HCT116 (cell line): ENCODE measurements around the gene BOLL. TPM values are rescaled to one million over a fixed set of nuclear protein-coding genes. Genes with fewer than 3 reads are reported as not detected.
A peak's percentile ranks its signal among the peaks of the same experiment; 100 is the strongest.

Experiments used
- ATAC-seq: fragments of 200-7000 bp; cut with Tn5 transposase; 2 replicates; pipeline ENCODE4 v1.9.1; 2020; ENCODE audit warnings: mild to moderate bottlenecking, moderate library complexity
- BruUV-seq: library from RNA; stranded (reverse); fragments of 400-500 nt; replicated peaks from 2 replicates; lab custom pipeline; 2021; lab: Mats Ljungman, UMichigan
- CTCF ChIA-PET: fragments of 300-600 bp; sonication (Branson Sonifier 250); formaldehyde crosslinking; loops from one replicate; lab custom pipeline; 2021; ENCODE audit warnings: antibody characterized with exemption; lab: Charles Lee
- POLR2A ChIA-PET: fragments of 300-600, 350-600 bp; sonication (Branson Sonifier 250); formaldehyde crosslinking; loops from one replicate; lab custom pipeline; 2021; ENCODE audit warnings: antibody characterized with exemption; lab: Charles Lee
- RAD21 ChIA-PET, 2 experiments: fragments of 300-600 bp; sonication (Branson Sonifier 250); formaldehyde crosslinking; loops; one replicate each; lab custom pipeline; 2023; ENCODE audit warnings: low total read pairs in 2 of 2; ENCODE audit not compliant: uncharacterized antibody in 2 of 2, unreplicated experiment in 2 of 2, low non-redundant PET in 1 of 2; lab: Charles Lee
- DNase-seq: peaks from one replicate; pipeline ENCODE4 v3.0.0-alpha.2; 2010; ENCODE audit warnings: low read depth, low spot score
- H2AFZ ChIP-seq: fragments of 200-600 bp; shearing (Covaris generic), sonication (generic); 2 replicates; pipeline ENCODE4 v1.6.1; 2017; ENCODE audit warnings: low read depth, mixed run types, mixed read lengths, antibody characterized with exemption, low read length; ENCODE audit not compliant: poor library complexity, severe bottlenecking
- H3K27ac ChIP-seq: 2 replicates; pipeline ENCODE4 v1.5.1; 2012; ENCODE audit warnings: low read depth, low read length
- H3K27me3 ChIP-seq: fragments of 200-600 bp; sonication (generic); 2 replicates; pipeline ENCODE4 v1.6.1; 2016; ENCODE audit warnings: mixed run types, low read length, mixed read lengths; ENCODE audit not compliant: insufficient read depth
- H3K36me3 ChIP-seq, 2 experiments: fragments of 200-500 bp in 1 of 2; fragments of 200-600 bp in 1 of 2; sonication (Bioruptor generic) in 1 of 2; sonication (generic) in 1 of 2; 2 replicates each; pipeline versions ENCODE4 v1.5.1 to v1.6.1; 2014 to 2016; ENCODE audit warnings: low read length in 2 of 2, inconsistent platforms in 1 of 2, mixed read lengths in 1 of 2, mixed run types in 1 of 2; ENCODE audit not compliant: insufficient read depth in 2 of 2, control insufficient read depth in 1 of 2
- H3K4me1 ChIP-seq, 2 experiments: fragments of 200-600 bp in 1 of 2; sonication (generic) in 1 of 2; 2 replicates each; pipeline versions ENCODE4 v1.5.1 to v1.6.1; 2012 to 2017; ENCODE audit warnings: low read length in 2 of 2, inconsistent platforms in 1 of 2, mild to moderate bottlenecking in 1 of 2, mixed read lengths in 1 of 2, mixed run types in 1 of 2, moderate library complexity in 1 of 2; ENCODE audit not compliant: insufficient read depth in 2 of 2, control insufficient read depth in 1 of 2
- H3K4me2 ChIP-seq: fragments of 200-600 bp; sonication (generic); 2 replicates; pipeline ENCODE4 v1.6.1; 2017; ENCODE audit warnings: mixed run types, low read length, mixed read lengths
- H3K4me3 ChIP-seq, 2 experiments: fragments of 200-600 bp in 1 of 2; sonication (generic) in 1 of 2; replicated peaks in 1 of 2; 2 replicates each; pipeline ENCODE4 v1.5.1; 2011 to 2016; ENCODE audit warnings: low read length in 2 of 2, control low read depth in 1 of 2, low read depth in 1 of 2, mild to moderate bottlenecking in 1 of 2, mixed read lengths in 1 of 2, mixed run types in 1 of 2
- H3K79me2 ChIP-seq: fragments of 200-600 bp; sonication (generic); 2 replicates; pipeline ENCODE4 v1.6.1; 2017; ENCODE audit warnings: mild to moderate bottlenecking, mixed run types, low read length, moderate library complexity, mixed read lengths; ENCODE audit not compliant: insufficient read depth
- H3K9ac ChIP-seq: fragments of 200-600 bp; sonication (generic); 2 replicates; pipeline ENCODE4 v1.6.1; 2016; ENCODE audit warnings: low read length, mixed read lengths
- H3K9me2 ChIP-seq: fragments of 200-600 bp; sonication (generic), shearing (Covaris generic); 2 replicates; pipeline ENCODE4 v1.6.1; 2017; ENCODE audit warnings: mixed run types, mild to moderate bottlenecking, moderate library complexity; ENCODE audit not compliant: insufficient read depth
- H3K9me3 ChIP-seq, 2 experiments: fragments of 200-500 bp in 1 of 2; fragments of 200-600 bp in 1 of 2; sonication (Bioruptor generic) in 1 of 2; sonication (generic) in 1 of 2; 2 replicates each; pipeline ENCODE4 v1.6.1; 2014 to 2017; ENCODE audit warnings: low read length in 2 of 2, mixed read lengths in 2 of 2, inconsistent platforms in 1 of 2, low read depth in 1 of 2, mild to moderate bottlenecking in 1 of 2, mixed run types in 1 of 2, moderate library complexity in 1 of 2; ENCODE audit not compliant: control insufficient read depth in 1 of 2, insufficient read depth in 1 of 2
- H4K20me1 ChIP-seq: fragments of 200-600 bp; sonication (generic), shearing (Covaris generic); 2 replicates; pipeline ENCODE4 v1.6.1; 2017; ENCODE audit warnings: mixed run types, mild to moderate bottlenecking, moderate library complexity; ENCODE audit not compliant: insufficient read depth
- EZH2phosphoT487 ChIP-seq: fragments of 200-600 bp; IDR thresholded peaks from 2 replicates; pipeline ENCODE4 v1.6.1; 2018; ENCODE audit warnings: antibody characterized with exemption, borderline replicate concordance
- FOSL1 ChIP-seq: IDR thresholded peaks from 2 replicates; pipeline ENCODE4 v1.6.1; 2012; ENCODE audit warnings: low read depth
- REST ChIP-seq: IDR thresholded peaks from 2 replicates; pipeline ENCODE4 v1.6.1; 2012; ENCODE audit warnings: low read depth
- SRF ChIP-seq: IDR thresholded peaks from 2 replicates; pipeline ENCODE4 v1.6.1; 2012; ENCODE audit warnings: low read depth
- intact Hi-C: fragments of 100-400 bp; cut with micrococcal nuclease; formaldehyde crosslinking; loops from 2 replicates; pipeline ENCODE4 v1.10.0; 2022
- total RNA-seq: library from RNA; stranded (reverse); gene quantifications from one replicate; pipeline ENCODE4 v1.2.1, GENCODE V29; 2021; ENCODE audit not compliant: unreplicated experiment

BOLL gene
- total RNA-seq, 1 experiment from 2014 or later, result not detected

GRCh38 chr2:197805715-197806633, 20.9 kb upstream of the BOLL start (continued):
- TF ChIP-seq REST (no peak), FOSL1 (no peak)

GRCh38 chr2:197804758-197805714, 19.9 kb upstream of the BOLL start:
- no TSS peak for BruUV-seq
- ChIA-PET POLR2A (no interaction called here), RAD21 (no interaction called here), CTCF (interaction anchor here (1.0 to 1.6 kb wide), 2 partner anchors 323 to 492 kb away, joined by 5 to 9 read pairs; no protein-coding TSS in a partner anchor)
- Histone ChIP-seq H4K20me1 (no peaks in the 10 kb centered on the region), H3K9me3 (no peaks in the 10 kb centered on the region), H3K9ac (no peak overlapping the region), H3K4me2 (peak overlapping the region; percentile 75), H3K27ac (no peak overlapping the region), H3K4me3 (peak overlapping the region; percentile 17 to 19; a peak in 3 of 4 replicates), H2AFZ (no peak overlapping the region), H3K9me2 (no peaks in the 10 kb centered on the region), H3K36me3 (no peaks in the 10 kb centered on the region), H3K27me3 (peaks cover 34% of the 10 kb centered on the region; the same call in 1 of the 2 replicates), H3K79me2 (no peaks in the 10 kb centered on the region), H3K4me1 (peaks cover 0 to 5% of the 10 kb centered on the region in 2 experiments; a peak in 1 of 4 replicates)
- ATAC-seq (peak; percentile 11; the same call in 1 of the 2 replicates), DNase-seq (no peak)
- TF ChIP-seq SRF (no peak), EZH2phosphoT487 (no peak)
- intact Hi-C loops, result no loop called here
